ENCODE results near the gene IGFBP5.

The IGFBP5 gene

GRCh38 chr2:216665717-216666116 is 29.6 kb downstream of the IGFBP5 start:
- no peak for DNase-seq (ENCODE audit: low read depth in 2 of 2)

- DNase-seq (ENCODE audit: low read depth in 2 of 2), result no peak
Measured at GRCh38 chr2:216665242-216665641, 30.1 kb downstream of the IGFBP5 start.

GRCh38 chr2:216664593-216665034 is 30.7 kb downstream of the IGFBP5 start:
- DNase-seq (ENCODE audit: low read depth in 2 of 2), result no peak

- no peak for DNase-seq (ENCODE audit: low read depth in 2 of 2)
Measured at GRCh38 chr2:216663846-216664245, 31.5 kb downstream of the IGFBP5 start.

- no peak for DNase-seq (ENCODE audit: low read depth in 2 of 2)
Measured at GRCh38 chr2:216663106-216663505, 32.2 kb downstream of the IGFBP5 start.

- no peak for DNase-seq (ENCODE audit: low read depth in 2 of 2)
Measured at GRCh38 chr2:216661639-216662375, 33.5 kb downstream of the IGFBP5 start.

- no peak for DNase-seq (ENCODE audit: low read depth in 2 of 2)
Measured at GRCh38 chr2:216661051-216661450, 34.3 kb downstream of the IGFBP5 start.

- DNase-seq (ENCODE audit: low read depth in 2 of 2), result no peak
Measured at GRCh38 chr2:216660496-216660895, 34.9 kb downstream of the IGFBP5 start.

- no peak for DNase-seq (ENCODE audit: low read depth in 2 of 2)
Measured at GRCh38 chr2:216659276-216659675, 36.1 kb downstream of the IGFBP5 start.

GRCh38 chr2:216658757-216659156 is 36.6 kb downstream of the IGFBP5 start:
- no peak for DNase-seq (ENCODE audit: low read depth in 2 of 2)

GRCh38 chr2:216657980-216658379 is 37.4 kb downstream of the IGFBP5 start:
- no peak for DNase-seq (ENCODE audit: low read depth in 2 of 2)

GRCh38 chr2:216657086-216657855 is 38.1 kb downstream of the IGFBP5 start:
- no peak for DNase-seq (ENCODE audit: low read depth in 2 of 2)

- DNase-seq (ENCODE audit: low read depth in 2 of 2), result no peak
Measured at GRCh38 chr2:216654528-216655052, 40.8 kb downstream of the IGFBP5 start.

GRCh38 chr2:216653931-216654365 is 41.4 kb downstream of the IGFBP5 start:
- DNase-seq (ENCODE audit: low read depth in 2 of 2), result no peak

- DNase-seq (ENCODE audit: low read depth in 2 of 2), result no peak
Measured at GRCh38 chr2:216653093-216653799, 42.1 kb downstream of the IGFBP5 start.

- no peak for DNase-seq (ENCODE audit: low read depth in 2 of 2)
Measured at GRCh38 chr2:216652566-216652965, 42.8 kb downstream of the IGFBP5 start.

- DNase-seq (ENCODE audit: low read depth in 2 of 2), result no peak
Measured at GRCh38 chr2:216651351-216651881, 43.9 kb downstream of the IGFBP5 start.

GRCh38 chr2:216650626-216651257 is 44.6 kb downstream of the IGFBP5 start:
- DNase-seq (ENCODE audit: low read depth in 2 of 2), result no peak

- no peak for DNase-seq (ENCODE audit: low read depth in 2 of 2)
Measured at GRCh38 chr2:216649574-216649973, 45.8 kb downstream of the IGFBP5 start.

GRCh38 chr2:216648105-216648504 is 47.2 kb downstream of the IGFBP5 start:
- no peak for DNase-seq (ENCODE audit: low read depth in 2 of 2)

- DNase-seq (ENCODE audit: low read depth in 2 of 2), result no peak
Measured at GRCh38 chr2:216646116-216646515, 49.2 kb downstream of the IGFBP5 start.

GRCh38 chr2:216645636-216645950 is 49.8 kb downstream of the IGFBP5 start:
- no peak for DNase-seq (ENCODE audit: low read depth in 2 of 2)
